ENCODE results near the gene TRIM27. TPM values are rescaled to one million over a fixed set of nuclear protein-coding genes. Genes with fewer than 3 reads are reported as not detected.

Gene TRIM27
- polyA plus RNA-seq, 1 donor from 2014 or later, result 79.7 TPM

DNA sequence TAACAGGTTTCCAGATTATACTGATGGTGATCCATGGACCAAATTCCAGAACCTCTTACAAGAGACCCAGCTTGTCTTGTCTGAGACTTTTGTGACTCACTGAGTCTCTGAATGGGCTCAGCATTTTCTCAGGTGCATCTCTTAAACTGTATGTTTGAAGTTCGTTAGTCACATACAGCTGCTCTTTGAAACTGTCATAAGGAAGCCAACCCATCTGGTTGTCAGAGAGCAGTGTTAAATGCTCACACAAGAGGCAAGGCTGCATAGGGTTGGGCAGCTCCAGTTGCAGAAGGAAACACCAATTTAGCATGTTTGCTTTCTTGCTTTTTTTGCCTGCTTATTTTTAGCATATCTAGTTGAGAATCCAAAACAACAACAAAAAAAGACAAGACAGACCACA lies 47.1 kb downstream of the TRIM27 start:
- Histone ChIP-seq H2AFZ (ENCODE audit: low read depth, low read length) (no peak overlapping the region), H4K20me1 (ENCODE audit: insufficient read depth) (no peaks in the 10 kb centered on the region), H3K27me3 (ENCODE audit: insufficient read depth, low read depth, low read length) (no peaks in the 10 kb centered on the region), H3K9me2 (ENCODE audit: insufficient read depth, low read length) (no peaks in the 10 kb centered on the region), H3K36me3 (ENCODE audit: insufficient read depth, low read length) (no peaks in the 10 kb centered on the region), H3K9me3 (ENCODE audit: low read length) (no peaks in the 10 kb centered on the region), H3F3A (ENCODE audit: insufficient read depth, low read length, poor library complexity, severe bottlenecking) (no peaks in the 10 kb centered on the region), H3K79me2 (replicated peaks; ENCODE audit: insufficient read depth, low read length) (no peaks in the 10 kb centered on the region), H3K9ac (ENCODE audit: low read length) (no peak overlapping the region), H3K4me3 (ENCODE audit: low read length) (no peak overlapping the region), H3K4me2 (ENCODE audit: low read length) (no peak overlapping the region), H3K27ac (ENCODE audit: low read length) (no peak overlapping the region)
- no peak for TF ChIP-seq POLR2AphosphoS5 (IDR thresholded peaks at IDR 0.05)
- TF ChIP-seq RAD21 (conservative IDR thresholded peaks at IDR 0.05), result no peak
- TF ChIP-seq SMC3 (conservative IDR thresholded peaks at IDR 0.05; ENCODE audit: poor library complexity), result no peak
- TF ChIP-seq EZH2 (IDR thresholded peaks at IDR 0.05; ENCODE audit: borderline replicate concordance, insufficient read depth, low read length, poor library complexity, severe bottlenecking), result no peak
- TF ChIP-seq, protein P1, sequence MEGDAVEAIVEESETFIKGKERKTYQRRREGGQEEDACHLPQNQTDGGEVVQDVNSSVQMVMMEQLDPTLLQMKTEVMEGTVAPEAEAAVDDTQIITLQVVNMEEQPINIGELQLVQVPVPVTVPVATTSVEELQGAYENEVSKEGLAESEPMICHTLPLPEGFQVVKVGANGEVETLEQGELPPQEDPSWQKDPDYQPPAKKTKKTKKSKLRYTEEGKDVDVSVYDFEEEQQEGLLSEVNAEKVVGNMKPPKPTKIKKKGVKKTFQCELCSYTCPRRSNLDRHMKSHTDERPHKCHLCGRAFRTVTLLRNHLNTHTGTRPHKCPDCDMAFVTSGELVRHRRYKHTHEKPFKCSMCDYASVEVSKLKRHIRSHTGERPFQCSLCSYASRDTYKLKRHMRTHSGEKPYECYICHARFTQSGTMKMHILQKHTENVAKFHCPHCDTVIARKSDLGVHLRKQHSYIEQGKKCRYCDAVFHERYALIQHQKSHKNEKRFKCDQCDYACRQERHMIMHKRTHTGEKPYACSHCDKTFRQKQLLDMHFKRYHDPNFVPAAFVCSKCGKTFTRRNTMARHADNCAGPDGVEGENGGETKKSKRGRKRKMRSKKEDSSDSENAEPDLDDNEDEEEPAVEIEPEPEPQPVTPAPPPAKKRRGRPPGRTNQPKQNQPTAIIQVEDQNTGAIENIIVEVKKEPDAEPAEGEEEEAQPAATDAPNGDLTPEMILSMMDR (IDR thresholded peaks at IDR 0.05; ENCODE audit: poor library complexity, severe bottlenecking), result no peak
- no peak for TF ChIP-seq MXI1 (conservative IDR thresholded peaks at IDR 0.05; ENCODE audit: poor library complexity, severe bottlenecking)
- TF ChIP-seq TAF1 (IDR thresholded peaks at IDR 0.05; ENCODE audit: low read depth), result no peak
- TF ChIP-seq EP300 (conservative IDR thresholded peaks at IDR 0.05; ENCODE audit: poor library complexity, severe bottlenecking), result no peak
- TF ChIP-seq, protein P2, sequence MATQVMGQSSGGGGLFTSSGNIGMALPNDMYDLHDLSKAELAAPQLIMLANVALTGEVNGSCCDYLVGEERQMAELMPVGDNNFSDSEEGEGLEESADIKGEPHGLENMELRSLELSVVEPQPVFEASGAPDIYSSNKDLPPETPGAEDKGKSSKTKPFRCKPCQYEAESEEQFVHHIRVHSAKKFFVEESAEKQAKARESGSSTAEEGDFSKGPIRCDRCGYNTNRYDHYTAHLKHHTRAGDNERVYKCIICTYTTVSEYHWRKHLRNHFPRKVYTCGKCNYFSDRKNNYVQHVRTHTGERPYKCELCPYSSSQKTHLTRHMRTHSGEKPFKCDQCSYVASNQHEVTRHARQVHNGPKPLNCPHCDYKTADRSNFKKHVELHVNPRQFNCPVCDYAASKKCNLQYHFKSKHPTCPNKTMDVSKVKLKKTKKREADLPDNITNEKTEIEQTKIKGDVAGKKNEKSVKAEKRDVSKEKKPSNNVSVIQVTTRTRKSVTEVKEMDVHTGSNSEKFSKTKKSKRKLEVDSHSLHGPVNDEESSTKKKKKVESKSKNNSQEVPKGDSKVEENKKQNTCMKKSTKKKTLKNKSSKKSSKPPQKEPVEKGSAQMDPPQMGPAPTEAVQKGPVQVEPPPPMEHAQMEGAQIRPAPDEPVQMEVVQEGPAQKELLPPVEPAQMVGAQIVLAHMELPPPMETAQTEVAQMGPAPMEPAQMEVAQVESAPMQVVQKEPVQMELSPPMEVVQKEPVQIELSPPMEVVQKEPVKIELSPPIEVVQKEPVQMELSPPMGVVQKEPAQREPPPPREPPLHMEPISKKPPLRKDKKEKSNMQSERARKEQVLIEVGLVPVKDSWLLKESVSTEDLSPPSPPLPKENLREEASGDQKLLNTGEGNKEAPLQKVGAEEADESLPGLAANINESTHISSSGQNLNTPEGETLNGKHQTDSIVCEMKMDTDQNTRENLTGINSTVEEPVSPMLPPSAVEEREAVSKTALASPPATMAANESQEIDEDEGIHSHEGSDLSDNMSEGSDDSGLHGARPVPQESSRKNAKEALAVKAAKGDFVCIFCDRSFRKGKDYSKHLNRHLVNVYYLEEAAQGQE (IDR thresholded peaks at IDR 0.05; ENCODE audit: borderline replicate concordance), result no peak

DNA sequence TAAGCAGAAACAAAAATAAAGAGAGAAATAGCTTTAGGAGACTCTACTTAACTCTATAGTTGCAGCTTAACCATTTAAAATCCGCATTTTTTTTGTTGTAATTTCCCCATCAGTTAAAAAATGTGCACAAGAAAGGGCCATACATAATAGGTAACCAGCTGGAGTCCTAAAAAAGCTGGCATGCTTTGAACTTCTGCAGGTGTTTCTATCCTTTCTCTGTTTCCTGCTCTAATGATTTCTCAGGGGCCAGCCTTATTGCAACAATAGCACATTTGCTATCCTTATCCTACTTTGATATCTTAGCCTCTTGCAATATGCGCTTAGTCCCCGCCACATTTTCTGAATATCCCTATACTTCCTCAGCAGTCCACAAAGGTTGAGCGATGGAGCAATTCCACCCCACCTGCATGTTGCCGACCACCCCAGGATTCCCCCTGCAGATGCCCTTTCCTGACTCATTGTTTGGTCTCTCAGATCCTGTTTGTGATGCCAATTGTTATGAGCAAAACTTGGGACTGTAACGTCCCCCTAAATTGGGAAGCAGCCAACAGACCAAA lies 48.5 kb downstream of the TRIM27 start:
- Histone ChIP-seq H3K4me2 (ENCODE audit: low read length) (no peak overlapping the region), H4K20me1 (ENCODE audit: insufficient read depth) (no peaks in the 10 kb centered on the region)

More for the DNA sequence above, 48.5 kb downstream of the TRIM27 start:
- H3K9me3 ChIP-seq (ENCODE audit: low read length), result no peaks in the 10 kb centered on the region
- no peak for TF ChIP-seq EZH2 (IDR thresholded peaks at IDR 0.05; ENCODE audit: borderline replicate concordance, insufficient read depth, low read length, poor library complexity, severe bottlenecking)
- TF ChIP-seq MXI1 (conservative IDR thresholded peaks at IDR 0.05; ENCODE audit: poor library complexity, severe bottlenecking), result no peak
- TF ChIP-seq POLR2AphosphoS5 (IDR thresholded peaks at IDR 0.05), result no peak
- TF ChIP-seq, protein P1 (IDR thresholded peaks at IDR 0.05; ENCODE audit: poor library complexity, severe bottlenecking), result no peak
- TF ChIP-seq RAD21 (conservative IDR thresholded peaks at IDR 0.05), result no peak
- no peak for TF ChIP-seq TAF1 (IDR thresholded peaks at IDR 0.05; ENCODE audit: low read depth)
- no peak for TF ChIP-seq SMC3 (conservative IDR thresholded peaks at IDR 0.05; ENCODE audit: poor library complexity)
- TF ChIP-seq, protein P2 (IDR thresholded peaks at IDR 0.05; ENCODE audit: borderline replicate concordance), result no peak
- no peak for TF ChIP-seq EP300 (conservative IDR thresholded peaks at IDR 0.05; ENCODE audit: poor library complexity, severe bottlenecking)
- no peaks in the 10 kb centered on the region for H3K36me3 ChIP-seq (ENCODE audit: insufficient read depth, low read length)
- H3K27ac ChIP-seq (ENCODE audit: low read length), result no peak overlapping the region
- H2AFZ ChIP-seq (ENCODE audit: low read depth, low read length), result no peak overlapping the region
- no peaks in the 10 kb centered on the region for H3K27me3 ChIP-seq (ENCODE audit: insufficient read depth, low read depth, low read length)
- no peaks in the 10 kb centered on the region for H3F3A ChIP-seq (ENCODE audit: insufficient read depth, low read length, poor library complexity, severe bottlenecking)
- H3K4me3 ChIP-seq (ENCODE audit: low read length), result no peak overlapping the region
- H3K9me2 ChIP-seq (ENCODE audit: insufficient read depth, low read length), result no peaks in the 10 kb centered on the region
- no peak overlapping the region for H3K9ac ChIP-seq (ENCODE audit: low read length)
- H3K79me2 ChIP-seq (replicated peaks; ENCODE audit: insufficient read depth, low read length), result no peaks in the 10 kb centered on the region
